Lung (tissue), 12 donors: ENCODE results near the gene JAK1. TPM values are rescaled to one million over a fixed set of nuclear protein-coding genes. Genes with fewer than 3 reads are reported as not detected.

Experiments
- ATAC-seq: fragments of 200-7000 bp; cut with Tn5 transposase; one replicate; pipeline ENCODE4 v1.9.1; 2020; ENCODE audit warnings: moderate number of reproducible peaks; ENCODE audit not compliant: insufficient read depth, low FRiP score
- DNase-seq, 3 donors: peaks; one replicate each; pipeline ENCODE4 v3.0.0-alpha.2; 2013 to 2017
- H3K27ac ChIP-seq, 2 donors: one replicate each; pipeline ENCODE4 v1.5.1; 2013; ENCODE audit warnings: mild to moderate bottlenecking in 2 of 2, moderate library complexity in 2 of 2, control low read depth in 1 of 2, inconsistent platforms in 1 of 2, low read depth in 1 of 2, low read length in 1 of 2
- H3K27me3 ChIP-seq, 3 donors: one replicate each; pipeline ENCODE4 v1.5.1; 2013; ENCODE audit warnings: low read length in 2 of 3; ENCODE audit not compliant: control insufficient read depth in 3 of 3, insufficient read depth in 3 of 3
- H3K36me3 ChIP-seq, 4 donors: one replicate each; pipeline ENCODE4 v1.5.1; 2013; ENCODE audit warnings: low read length in 4 of 4, mild to moderate bottlenecking in 1 of 4, moderate library complexity in 1 of 4; ENCODE audit not compliant: control insufficient read depth in 4 of 4, insufficient read depth in 4 of 4
- H3K4me1 ChIP-seq, 5 donors: one replicate each; pipeline ENCODE4 v1.5.1; 2013; ENCODE audit warnings: low read length in 5 of 5, mild to moderate bottlenecking in 2 of 5, moderate library complexity in 1 of 5; ENCODE audit not compliant: control insufficient read depth in 5 of 5, insufficient read depth in 5 of 5
- H3K4me3 ChIP-seq: one replicate; pipeline ENCODE4 v1.5.1; 2013; ENCODE audit warnings: mild to moderate bottlenecking, control low read depth, moderate library complexity
- H3K9ac ChIP-seq, 2 donors: one replicate each; pipeline ENCODE4 v1.5.1; 2013; ENCODE audit warnings: low read length in 2 of 2, control low read depth in 1 of 2; ENCODE audit not compliant: insufficient read depth in 1 of 2
- H3K9me3 ChIP-seq, 4 donors: one replicate each; pipeline ENCODE4 v1.5.1; 2013; ENCODE audit warnings: low read length in 3 of 4, mild to moderate bottlenecking in 1 of 4, moderate library complexity in 1 of 4; ENCODE audit not compliant: control insufficient read depth in 4 of 4, insufficient read depth in 3 of 4
- WGBS, 2 donors: extraction: QIAGEN DNeasy Blood & Tissue Kit; methylation state at CpG; one replicate each; pipeline ENCODE4 v1.1.7; 2013; 5-methylcytosine and 5-hydroxymethylcytosine counted together
- polyA plus RNA-seq, 2 donors: library from polyadenylated mRNA; stranded (reverse); fragments of 200-250 nt; gene quantifications; one replicate each; pipeline ENCODE4 v1.2.1, GENCODE V29; 2013
- total RNA-seq, 2 donors: library from RNA; depleted of rRNA in 1 of 2; stranded (reverse); fragments of >200 nt in 1 of 2; gene quantifications; one replicate each; pipeline ENCODE4 v1.2.1, GENCODE V29; 2014 to 2021
- TF ChIP-seq, protein P1 (sequence below): IDR thresholded peaks from 2 replicates; pipeline ENCODE4 v1.5.1; 2012; ENCODE audit warnings: mild to moderate bottlenecking; ENCODE audit errors: control extremely low read depth, extremely low read depth
- donor health status: control.
- donor health status: control.
- donor health status: Bipolar disorder and iron deficiency.
- donor health status: healthy.
- donor health status: DM: yes; HTN: yes; CAD: no.

Gene JAK1
- total and polyA plus RNA-seq, 4 donors = 26.7 to 162 (median 116) TPM

DNA sequence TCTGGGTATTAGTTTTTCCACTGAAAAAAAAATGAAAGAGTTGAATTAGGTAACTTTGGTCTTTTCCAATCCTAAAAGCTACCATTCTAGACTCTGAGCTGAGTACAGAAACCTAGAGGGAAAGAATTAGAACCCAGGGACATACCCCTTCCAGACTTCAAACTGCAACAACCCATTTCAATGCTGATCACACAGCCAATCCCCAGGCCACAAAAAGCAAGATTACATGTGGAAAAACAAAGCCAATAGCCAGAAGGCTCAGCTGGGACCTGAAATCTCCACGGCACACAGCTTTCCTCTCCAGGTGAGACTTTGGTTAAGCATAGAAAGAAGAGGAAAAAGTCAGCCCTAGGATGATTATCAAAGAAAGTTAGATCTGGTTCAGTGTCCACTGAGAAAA, 88.8 kb downstream of the JAK1 start:
- peaks cover 0 to 12% (median 3%) of the 10 kb centered on the region in 5 donors for H3K4me1 ChIP-seq
- H3K9ac ChIP-seq = no peak overlapping the region
- H3K36me3 ChIP-seq = peaks cover 4 to 46% (median 36%) of the 10 kb centered on the region in 4 donors
- no peak overlapping the region for H3K4me3 ChIP-seq
- no peak for ATAC-seq
- H3K9me3 ChIP-seq = peaks cover 0 to 2% (median 0%) of the 10 kb centered on the region in 4 donors
- no peaks in the 10 kb centered on the region for H3K27me3 ChIP-seq
- no peak overlapping the region for H3K27ac ChIP-seq
- no peak for DNase-seq
- WGBS, 2 donors = 100% methylated on average over 1 of the region's 1 CpG
- TF ChIP-seq, protein P1, sequence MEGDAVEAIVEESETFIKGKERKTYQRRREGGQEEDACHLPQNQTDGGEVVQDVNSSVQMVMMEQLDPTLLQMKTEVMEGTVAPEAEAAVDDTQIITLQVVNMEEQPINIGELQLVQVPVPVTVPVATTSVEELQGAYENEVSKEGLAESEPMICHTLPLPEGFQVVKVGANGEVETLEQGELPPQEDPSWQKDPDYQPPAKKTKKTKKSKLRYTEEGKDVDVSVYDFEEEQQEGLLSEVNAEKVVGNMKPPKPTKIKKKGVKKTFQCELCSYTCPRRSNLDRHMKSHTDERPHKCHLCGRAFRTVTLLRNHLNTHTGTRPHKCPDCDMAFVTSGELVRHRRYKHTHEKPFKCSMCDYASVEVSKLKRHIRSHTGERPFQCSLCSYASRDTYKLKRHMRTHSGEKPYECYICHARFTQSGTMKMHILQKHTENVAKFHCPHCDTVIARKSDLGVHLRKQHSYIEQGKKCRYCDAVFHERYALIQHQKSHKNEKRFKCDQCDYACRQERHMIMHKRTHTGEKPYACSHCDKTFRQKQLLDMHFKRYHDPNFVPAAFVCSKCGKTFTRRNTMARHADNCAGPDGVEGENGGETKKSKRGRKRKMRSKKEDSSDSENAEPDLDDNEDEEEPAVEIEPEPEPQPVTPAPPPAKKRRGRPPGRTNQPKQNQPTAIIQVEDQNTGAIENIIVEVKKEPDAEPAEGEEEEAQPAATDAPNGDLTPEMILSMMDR = no peak

DNA sequence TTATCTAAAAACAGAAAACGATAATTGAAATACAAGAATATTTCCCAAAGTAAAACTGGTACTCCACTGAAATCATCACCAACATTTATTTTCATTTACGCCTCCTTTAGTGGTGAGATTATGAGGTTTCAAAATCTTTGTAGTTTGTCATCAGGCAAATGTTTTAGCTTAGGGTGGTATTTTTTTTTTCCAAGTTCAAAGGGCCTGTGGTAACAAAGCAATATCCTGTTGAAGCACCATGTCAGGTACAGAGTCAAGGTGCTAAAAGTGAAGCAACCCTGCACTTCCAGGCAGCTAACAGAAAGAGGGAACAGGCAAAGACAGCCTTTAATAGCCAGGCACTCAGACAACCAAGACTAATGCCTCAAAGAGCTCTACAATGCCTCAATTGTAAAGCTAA, 89.2 kb downstream of the JAK1 start:
- Histone ChIP-seq H3K4me3 (no peak overlapping the region), H3K27ac (no peak overlapping the region), H3K4me1 (peaks cover 0 to 12% (median 3%) of the 10 kb centered on the region in 5 donors), H3K36me3 (peaks cover 4 to 46% (median 34%) of the 10 kb centered on the region in 4 donors), H3K9ac (no peak overlapping the region), H3K9me3 (peaks cover 0 to 2% (median 0%) of the 10 kb centered on the region in 4 donors), H3K27me3 (no peaks in the 10 kb centered on the region)
- ATAC-seq = no peak
- DNase-seq = no peak
- WGBS, 2 donors = 84 to 93% methylated on average over 2 of the region's 2 CpGs
- TF ChIP-seq, protein P1 = no peak

DNA sequence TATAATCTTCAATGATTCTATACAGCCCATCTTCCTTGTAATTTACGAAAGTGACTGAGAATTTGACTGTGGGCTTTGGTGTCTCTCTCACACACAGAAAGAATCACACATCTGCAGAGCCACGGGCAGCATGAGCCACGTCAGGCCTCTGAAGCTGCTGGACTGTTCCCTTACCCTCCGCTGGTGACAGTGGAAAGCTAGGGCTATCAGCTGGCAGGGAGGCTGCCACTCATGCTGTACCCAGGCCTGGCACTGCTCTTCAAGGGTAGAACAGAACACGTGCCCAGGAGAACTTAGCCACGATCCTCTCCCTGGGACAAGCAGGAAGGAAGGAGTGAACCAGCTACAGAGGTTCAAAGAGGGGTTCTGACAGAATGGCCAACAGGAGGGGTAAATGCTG, 90.7 kb downstream of the JAK1 start:
- TF ChIP-seq, protein P1 = no peak
- WGBS, 2 donors = 86 to 90% methylated on average over 6 of the region's 6 CpGs
- Histone ChIP-seq H3K9me3 (no peaks in the 10 kb centered on the region), H3K9ac (no peak overlapping the region), H3K27me3 (no peaks in the 10 kb centered on the region), H3K4me1 (peaks cover 0 to 12% (median 3%) of the 10 kb centered on the region in 5 donors), H3K4me3 (no peak overlapping the region), H3K27ac (no peak overlapping the region), H3K36me3 (peaks cover 9 to 45% (median 38%) of the 10 kb centered on the region in 4 donors)
- ATAC-seq (no peak), DNase-seq (no peak)

DNA sequence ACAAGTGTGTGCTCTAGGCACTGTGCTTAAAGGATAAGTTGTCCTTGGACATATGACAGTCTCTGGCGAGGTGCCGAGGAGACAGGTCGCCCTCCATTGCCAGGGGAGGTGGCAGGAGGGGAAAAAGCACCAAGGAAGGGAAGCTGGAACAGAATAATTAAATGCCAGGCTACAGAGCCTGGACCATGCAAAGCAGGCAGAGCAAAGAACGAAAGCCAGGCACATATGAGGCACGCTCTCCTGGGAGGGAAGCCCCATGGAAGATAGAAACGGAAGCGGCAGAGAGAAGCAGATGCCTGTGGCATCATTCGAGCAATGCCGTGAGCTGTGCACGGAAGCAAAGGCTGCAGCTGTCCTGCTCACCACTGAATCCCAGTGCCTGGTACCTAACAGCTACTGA, 91.2 kb downstream of the JAK1 start:
- no peaks in the 10 kb centered on the region for H3K27me3 ChIP-seq
- H3K4me1 ChIP-seq = peaks cover 0 to 12% (median 3%) of the 10 kb centered on the region in 5 donors
- H3K4me3 ChIP-seq = no peak overlapping the region
- peaks cover 12 to 50% (median 41%) of the 10 kb centered on the region in 4 donors for H3K36me3 ChIP-seq
- 97 to 100% methylated on average over 10 of the region's 10 CpGs for WGBS, 2 donors
- H3K9me3 ChIP-seq = no peaks in the 10 kb centered on the region
- ATAC-seq (no peak), DNase-seq (no peak)
- TF ChIP-seq, protein P1 = no peak
- no peak overlapping the region for H3K9ac ChIP-seq
- peak overlapping the region in 1 of 2 donors; percentile 3 for H3K27ac ChIP-seq
